ENCODE data around the gene ZNF593.

The ZNF593 gene

GRCh38 chr1:26169669-26170471, at the start of gene ZNF593:
ZNF593 (plus strand) TSS chr1:26169908; CDS start chr1:26169984, 76 bp downstream.
- FAIRE-seq: no peak

- FAIRE-seq: no peak
These were observed 47.6 kb upstream of the ZNF593 start for GRCh38 chr1:26121854-26122773.

- no peak for FAIRE-seq
These were observed 46.4 kb upstream of the ZNF593 start for GRCh38 chr1:26122988-26123973.

- FAIRE-seq: no peak
These were observed 45.0 kb upstream of the ZNF593 start for GRCh38 chr1:26124418-26125331.

- FAIRE-seq: peak; percentile 32
These were observed 44.3 kb upstream of the ZNF593 start for GRCh38 chr1:26125382-26125781.

- no peak for FAIRE-seq
These were observed 43.8 kb upstream of the ZNF593 start for GRCh38 chr1:26125946-26126320.

GRCh38 chr1:26126321-26127084, 43.2 kb upstream of the ZNF593 start:
- no peak for FAIRE-seq

GRCh38 chr1:26127235-26128163, 42.2 kb upstream of the ZNF593 start:
- no peak for FAIRE-seq

GRCh38 chr1:26129778-26130177, 39.9 kb upstream of the ZNF593 start:
- no peak for FAIRE-seq

GRCh38 chr1:26130695-26131094, 39.0 kb upstream of the ZNF593 start:
- FAIRE-seq: no peak

- no peak for FAIRE-seq
These were observed 37.4 kb upstream of the ZNF593 start for GRCh38 chr1:26132128-26132833.

- FAIRE-seq: no peak
These were observed 36.9 kb upstream of the ZNF593 start for GRCh38 chr1:26132834-26133167.

GRCh38 chr1:26134466-26134865, 35.2 kb upstream of the ZNF593 start:
- FAIRE-seq: no peak

- no peak for FAIRE-seq
These were observed 30.6 kb upstream of the ZNF593 start for GRCh38 chr1:26138974-26139558.

GRCh38 chr1:26142159-26142558, 27.5 kb upstream of the ZNF593 start:
- FAIRE-seq: no peak

- peak; percentile 19 for FAIRE-seq
These were observed 24.4 kb upstream of the ZNF593 start for GRCh38 chr1:26145041-26145959.

GRCh38 chr1:26145960-26146294, 23.8 kb upstream of the ZNF593 start:
- FAIRE-seq: no peak

- FAIRE-seq: no peak
These were observed 20.8 kb upstream of the ZNF593 start for GRCh38 chr1:26148887-26149286.
